ENCODE data around the gene NHERF1.

Gene NHERF1

GRCh38 chr17:74754832-74755231 lies 6.4 kb downstream of the NHERF1 start:
- H3K4me1 ChIP-seq (ENCODE audit: low read depth, poor library complexity, severe bottlenecking), result peaks cover 82% of the 10 kb centered on the region
- peak overlapping the region; percentile 94 for H3K27ac ChIP-seq
- H3K9ac ChIP-seq, result peak overlapping the region; percentile 49; the same call in 1 of the 2 replicates
- H4K20me1 ChIP-seq (ENCODE audit: insufficient read depth), result peaks cover 17% of the 10 kb centered on the region
- peak overlapping the region; percentile 100 for H3K4me2 ChIP-seq
- H2AFZ ChIP-seq (ENCODE audit: low read depth), result no peak overlapping the region
- no peaks in the 10 kb centered on the region; the same call in 1 of the 2 replicates for H3K36me3 ChIP-seq (ENCODE audit: insufficient read depth)
- no peak overlapping the region for H3K4me3 ChIP-seq (IDR thresholded peaks at IDR 0.05; ENCODE audit: insufficient read depth, low read depth, low read length)
- H3K27me3 ChIP-seq (ENCODE audit: insufficient read depth, low read depth), result no peaks in the 10 kb centered on the region
- no peak for TF ChIP-seq CTCF (conservative IDR thresholded peaks at IDR 0.05; ENCODE audit: low read depth, low read length)
- H3K79me2 ChIP-seq (ENCODE audit: insufficient read depth, low read depth), result peaks cover 99% of the 10 kb centered on the region

GRCh38 chr17:74755533-74755932 lies 7.1 kb downstream of the NHERF1 start:
- peaks cover 89% of the 10 kb centered on the region for H3K4me1 ChIP-seq (ENCODE audit: low read depth, poor library complexity, severe bottlenecking)
- no peak overlapping the region for H2AFZ ChIP-seq (ENCODE audit: low read depth)
- no peaks in the 10 kb centered on the region; the same call in 1 of the 2 replicates for H3K36me3 ChIP-seq (ENCODE audit: insufficient read depth)
- peaks cover 99% of the 10 kb centered on the region for H3K79me2 ChIP-seq (ENCODE audit: insufficient read depth, low read depth)
- no peaks in the 10 kb centered on the region for H3K27me3 ChIP-seq (ENCODE audit: insufficient read depth, low read depth)
- H3K4me3 ChIP-seq (IDR thresholded peaks at IDR 0.05; ENCODE audit: insufficient read depth, low read depth, low read length), result no peak overlapping the region
- peak overlapping the region; percentile 100 for H3K4me2 ChIP-seq
- H3K9ac ChIP-seq, result no peak overlapping the region; the same call in 1 of the 2 replicates
- peaks cover 19% of the 10 kb centered on the region; the same call in 1 of the 2 replicates for H4K20me1 ChIP-seq (ENCODE audit: insufficient read depth)
- peak overlapping the region; percentile 94; the same call in 1 of the 2 replicates for H3K27ac ChIP-seq
- no peak for TF ChIP-seq CTCF (conservative IDR thresholded peaks at IDR 0.05; ENCODE audit: low read depth, low read length)

GRCh38 chr17:74756891-74757290 lies 8.5 kb downstream of the NHERF1 start:
- peak overlapping the region; percentile 100 for H3K4me2 ChIP-seq
- H3K27ac ChIP-seq, result peak overlapping the region; percentile 66; the same call in 1 of the 2 replicates

GRCh38 chr17:74757502-74757901 lies 9.1 kb downstream of the NHERF1 start:
- Histone ChIP-seq H3K27ac (peak overlapping the region; percentile 66; the same call in 1 of the 2 replicates), H3K9ac (no peak overlapping the region; the same call in 1 of the 2 replicates), H3K4me3 (IDR thresholded peaks at IDR 0.05; ENCODE audit: insufficient read depth, low read depth, low read length) (no peak overlapping the region), H3K4me2 (peak overlapping the region; percentile 100), H3K27me3 (ENCODE audit: insufficient read depth, low read depth) (no peaks in the 10 kb centered on the region), H4K20me1 (ENCODE audit: insufficient read depth) (peaks cover 30% of the 10 kb centered on the region; the same call in 1 of the 2 replicates), H3K36me3 (ENCODE audit: insufficient read depth) (no peaks in the 10 kb centered on the region; the same call in 1 of the 2 replicates), H2AFZ (ENCODE audit: low read depth) (no peak overlapping the region), H3K4me1 (ENCODE audit: low read depth, poor library complexity, severe bottlenecking) (peaks cover 92% of the 10 kb centered on the region), H3K79me2 (ENCODE audit: insufficient read depth, low read depth) (peaks cover 99% of the 10 kb centered on the region)
- TF ChIP-seq CTCF (conservative IDR thresholded peaks at IDR 0.05; ENCODE audit: low read depth, low read length), result no peak

More at GRCh38 chr17:74756891-74757290, 8.5 kb downstream of the NHERF1 start:
- no peak for TF ChIP-seq CTCF (conservative IDR thresholded peaks at IDR 0.05; ENCODE audit: low read depth, low read length)
- Histone ChIP-seq H3K4me1 (ENCODE audit: low read depth, poor library complexity, severe bottlenecking) (peaks cover 97% of the 10 kb centered on the region), H4K20me1 (ENCODE audit: insufficient read depth) (peaks cover 28% of the 10 kb centered on the region; the same call in 1 of the 2 replicates), H2AFZ (ENCODE audit: low read depth) (no peak overlapping the region), H3K4me3 (IDR thresholded peaks at IDR 0.05; ENCODE audit: insufficient read depth, low read depth, low read length) (no peak overlapping the region), H3K79me2 (ENCODE audit: insufficient read depth, low read depth) (peaks cover 99% of the 10 kb centered on the region), H3K27me3 (ENCODE audit: insufficient read depth, low read depth) (no peaks in the 10 kb centered on the region), H3K9ac (no peak overlapping the region; the same call in 1 of the 2 replicates), H3K36me3 (ENCODE audit: insufficient read depth) (no peaks in the 10 kb centered on the region; the same call in 1 of the 2 replicates)

All from KMS-11 (cell line).